Measurements from ENCODE around the gene INPP5E. TPM values are rescaled to one million over a fixed set of nuclear protein-coding genes. Genes with fewer than 3 reads are reported as not detected.
A peak's percentile ranks its signal among the peaks of the same experiment; 100 is the strongest.

Gene INPP5E
- total RNA-seq, 2 donors from 2014 or later, result 8.8 to 25.4 TPM

- Histone ChIP-seq H3K4me3 (no peak overlapping the region), H3K9me3 (no peaks in the 10 kb centered on the region), H3K27me3 (no peaks in the 10 kb centered on the region), H3K27ac (no peak overlapping the region), H3K36me3 (replicated peaks in 1 of 2; ENCODE audit: insufficient read depth in 1 of 2, low read depth in 2 of 2) (no peaks in the 10 kb centered on the region), H3K4me1 (peaks cover 39% of the 10 kb centered on the region)
- WGBS, 2 donors, result 92 to 97% methylated on average over 7 of the region's 7 CpGs
- no peak for DNase-seq
- ATAC-seq, result no peak
- no peak for TF ChIP-seq POLR2A (IDR thresholded peaks at IDR 0.05)
- TF ChIP-seq CTCF (IDR thresholded peaks at IDR 0.05), result no peak
- intact Hi-C loops (cut with DNase I), result no loop called here
These were observed 46.5 kb upstream of the INPP5E start for GRCh38 chr9:136486131-136486530.

DNA sequence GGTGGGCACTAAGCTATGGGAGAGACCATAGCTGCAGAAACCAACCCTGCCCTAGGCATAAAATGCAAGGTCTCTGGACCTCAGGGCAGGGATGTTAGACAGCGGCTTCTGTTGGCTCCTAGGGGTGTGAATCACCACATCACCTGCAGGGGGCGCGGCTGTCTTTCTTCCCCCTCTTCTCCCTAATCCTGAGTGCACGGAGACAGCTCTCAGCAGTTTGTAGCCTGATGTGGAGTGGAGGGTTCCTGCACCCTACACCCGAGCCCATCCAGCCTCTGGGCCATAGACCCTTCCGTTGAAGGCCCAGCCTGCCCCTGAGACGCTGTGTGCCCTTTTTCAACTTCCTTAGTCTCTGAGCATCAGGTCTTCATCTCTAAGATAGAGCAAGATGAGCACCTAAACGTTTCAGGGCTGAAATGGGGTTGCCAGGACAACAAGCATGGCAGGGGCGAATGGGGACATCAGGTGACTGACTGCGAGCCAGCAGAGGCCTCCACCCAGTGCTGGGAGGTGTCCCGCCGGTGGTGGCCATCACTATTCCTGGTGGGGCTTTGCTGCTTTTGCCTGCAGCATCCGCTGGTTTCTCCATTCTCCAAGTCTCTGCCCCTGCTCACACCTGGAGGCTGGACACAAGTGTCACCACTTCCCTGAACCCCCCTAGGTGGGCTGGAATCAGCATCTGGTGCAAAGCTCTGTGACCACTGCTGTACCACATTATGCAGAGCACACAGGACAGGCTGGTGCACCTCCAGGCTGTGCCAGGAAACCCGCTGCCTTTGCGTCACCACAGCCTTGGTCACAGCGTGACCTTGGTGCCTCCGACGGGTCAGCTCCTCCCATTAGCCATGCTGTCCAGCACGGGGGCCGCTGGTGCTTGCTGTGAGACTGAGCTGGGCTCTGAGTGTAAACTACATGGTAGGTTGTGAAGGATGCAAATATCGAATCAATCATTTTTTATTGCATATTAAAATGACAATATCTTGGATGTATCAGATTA lies 45.7 kb upstream of the INPP5E start:
- intact Hi-C loops (cut with DNase I), result no loop called here
- H3K27ac ChIP-seq, result peak overlapping the region; percentile 99 to 100 (median 100)
- ATAC-seq, result peak; percentile 25
- TF ChIP-seq CTCF (IDR thresholded peaks at IDR 0.05) (peak; percentile 79 to 92 (median 89)), POLR2A (IDR thresholded peaks at IDR 0.05) (no peak)
- no peaks in the 10 kb centered on the region for H3K27me3 ChIP-seq
- peak; percentile 85 to 89 (median 88) for DNase-seq
- no peak overlapping the region for H3K4me3 ChIP-seq
- peaks cover 47% of the 10 kb centered on the region for H3K4me1 ChIP-seq
- H3K36me3 ChIP-seq (replicated peaks in 1 of 2; ENCODE audit: insufficient read depth in 1 of 2, low read depth in 2 of 2), result no peaks in the 10 kb centered on the region
- H3K9me3 ChIP-seq, result no peaks in the 10 kb centered on the region
- 14 to 30% methylated on average over 21 of the region's 21 CpGs for WGBS, 2 donors

DNA sequence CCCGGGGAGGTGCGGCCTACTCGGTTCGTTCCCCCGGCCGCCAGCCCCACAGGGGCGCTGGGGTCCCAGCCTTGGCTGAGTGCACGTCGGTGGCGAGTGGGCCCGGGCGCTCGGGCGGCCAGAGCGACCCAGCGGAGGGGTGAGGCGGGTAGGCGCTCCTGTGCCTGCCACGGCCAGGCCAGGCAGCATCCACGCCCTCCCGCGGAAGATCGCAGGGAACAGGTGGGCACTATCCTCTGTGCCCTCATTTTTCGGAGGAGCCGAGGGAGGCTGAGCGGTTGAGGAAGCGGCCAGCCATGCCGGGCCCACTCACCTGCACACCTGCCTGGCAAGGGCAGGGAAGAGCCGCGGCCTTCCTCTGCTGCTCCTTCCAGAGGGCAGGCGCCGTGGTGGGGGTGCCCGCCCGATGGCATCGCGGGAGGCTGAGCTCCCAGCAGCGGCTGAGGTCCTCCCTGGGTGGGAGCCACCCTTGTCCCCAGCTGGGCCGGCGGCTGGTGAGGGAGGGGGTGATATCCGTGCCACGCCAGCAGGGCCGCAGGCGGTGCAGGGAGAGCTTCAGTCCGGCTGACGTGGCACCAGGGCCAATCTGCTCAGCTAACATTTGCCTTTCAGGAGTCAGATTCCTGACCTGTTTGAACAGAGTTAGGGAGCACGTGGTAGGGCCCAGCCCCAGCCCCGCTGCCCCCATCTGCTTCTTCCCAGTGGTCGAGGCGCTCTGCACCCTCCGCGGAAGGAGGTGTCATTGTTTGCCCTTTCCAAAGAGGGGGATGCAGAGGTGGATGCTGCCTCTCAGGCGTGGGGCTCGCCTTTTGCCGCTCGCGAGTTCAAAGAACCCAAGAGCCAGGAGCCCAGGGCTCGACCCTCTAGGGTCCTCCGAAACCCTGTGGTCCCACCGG lies 44.8 kb upstream of the INPP5E start:
- DNase-seq (peak; percentile 58 to 78 (median 72)), ATAC-seq (no peak)
- no peaks in the 10 kb centered on the region for H3K36me3 ChIP-seq (replicated peaks in 1 of 2; ENCODE audit: insufficient read depth in 1 of 2, low read depth in 2 of 2)
- TF ChIP-seq CTCF (IDR thresholded peaks at IDR 0.05) (no peak), POLR2A (IDR thresholded peaks at IDR 0.05) (peak; percentile 26 to 53 (median 46))
- 4 to 10% methylated on average over 9 to 55 of the region's 59 CpGs for WGBS, 2 donors
- no peaks in the 10 kb centered on the region for H3K27me3 ChIP-seq
- peaks cover 55% of the 10 kb centered on the region for H3K4me1 ChIP-seq
- peak overlapping the region; percentile 99 to 100 (median 100) for H3K27ac ChIP-seq
- no peaks in the 10 kb centered on the region for H3K9me3 ChIP-seq
- H3K4me3 ChIP-seq, result peak overlapping the region; percentile 30 to 79
- intact Hi-C loops (cut with DNase I), result no loop called here

GRCh38 chr9:136483589-136484152 lies 44.0 kb upstream of the INPP5E start:
- Histone ChIP-seq H3K4me3 (peak overlapping the region; percentile 30 to 79), H3K27me3 (no peaks in the 10 kb centered on the region), H3K36me3 (replicated peaks in 1 of 2; ENCODE audit: insufficient read depth in 1 of 2, low read depth in 2 of 2) (no peaks in the 10 kb centered on the region), H3K4me1 (peaks cover 63% of the 10 kb centered on the region), H3K9me3 (no peaks in the 10 kb centered on the region), H3K27ac (peak overlapping the region; percentile 99 to 100 (median 100))
- intact Hi-C loops (cut with DNase I), result no loop called here
- TF ChIP-seq POLR2A (IDR thresholded peaks at IDR 0.05) (peak; percentile 42 to 57 (median 43)), CTCF (IDR thresholded peaks at IDR 0.05) (peak in 1 of 7 experiments; percentile 6)
- peak; percentile 68 for ATAC-seq
- peak; percentile 93 to 95 (median 94) for DNase-seq
- WGBS, 2 donors, result 1 to 6% methylated on average over 6 to 51 of the region's 63 CpGs
